Rectal smooth muscle tissue (tissue), 1 donor: ENCODE measurements around the gene DCLK2.

ENCODE experiments used
- H3K27ac ChIP-seq: one replicate; pipeline ENCODE4 v1.7.0; 2013; ENCODE audit warnings: low read depth, low read length, inconsistent platforms
- H3K27me3 ChIP-seq: one replicate; pipeline ENCODE4 v1.7.0; 2013; ENCODE audit warnings: low read length; ENCODE audit not compliant: control insufficient read depth, insufficient read depth
- H3K36me3 ChIP-seq: one replicate; pipeline ENCODE4 v1.7.0; 2013; ENCODE audit warnings: low read length; ENCODE audit not compliant: control insufficient read depth, insufficient read depth
- H3K4me1 ChIP-seq: one replicate; pipeline ENCODE4 v1.7.0; 2013; ENCODE audit warnings: low read length; ENCODE audit not compliant: control insufficient read depth, insufficient read depth
- H3K4me3 ChIP-seq: one replicate; pipeline ENCODE4 v1.7.0; 2013; ENCODE audit warnings: low read length
- H3K9ac ChIP-seq: one replicate; pipeline ENCODE4 v1.7.0; 2013; ENCODE audit warnings: low read length

DCLK2 gene

DNA sequence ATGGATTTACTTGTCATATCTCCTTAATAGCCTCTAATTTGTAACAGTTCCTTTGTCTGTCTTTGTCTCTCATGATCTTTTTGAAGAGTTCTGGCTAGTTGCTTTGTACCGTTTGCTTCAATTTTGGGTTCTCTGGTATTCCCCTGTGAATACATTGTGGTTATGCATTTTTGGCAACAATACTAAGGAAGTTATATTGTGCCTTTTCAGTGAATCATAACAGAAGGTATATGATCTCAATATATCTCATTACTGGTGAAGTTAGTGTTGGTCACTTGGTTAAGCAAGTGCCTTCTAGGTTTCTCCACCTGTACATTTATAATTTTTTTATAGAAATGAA lies 48.6 kb downstream of the DCLK2 start:
- Histone ChIP-seq H3K4me1 (no peaks in the 10 kb centered on the region), H3K4me3 (no peak overlapping the region), H3K27me3 (no peaks in the 10 kb centered on the region), H3K27ac (no peak overlapping the region), H3K9ac (no peak overlapping the region), H3K36me3 (no peaks in the 10 kb centered on the region)

DNA sequence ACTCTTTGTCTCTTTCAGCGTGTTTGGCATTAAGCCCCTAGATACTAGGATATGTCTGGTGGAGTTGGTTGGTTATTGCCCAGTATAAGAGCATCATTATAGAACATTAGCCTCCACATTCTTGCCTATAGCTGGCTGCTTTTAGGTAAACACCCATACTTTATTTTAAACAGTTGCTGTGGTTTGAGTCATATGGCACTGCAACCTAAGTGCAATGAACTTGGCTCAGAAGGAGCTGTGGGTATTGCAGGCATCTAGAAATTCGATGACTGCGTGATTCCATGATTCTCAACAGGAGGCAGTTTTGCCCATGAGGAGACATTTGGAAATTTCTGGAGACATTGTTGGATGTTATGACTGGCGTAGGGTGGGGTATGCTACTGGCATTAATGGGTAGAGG lies 49.5 kb downstream of the DCLK2 start:
- Histone ChIP-seq H3K27ac (no peak overlapping the region), H3K9ac (no peak overlapping the region), H3K4me3 (no peak overlapping the region), H3K27me3 (no peaks in the 10 kb centered on the region), H3K4me1 (no peaks in the 10 kb centered on the region), H3K36me3 (no peaks in the 10 kb centered on the region)

DNA sequence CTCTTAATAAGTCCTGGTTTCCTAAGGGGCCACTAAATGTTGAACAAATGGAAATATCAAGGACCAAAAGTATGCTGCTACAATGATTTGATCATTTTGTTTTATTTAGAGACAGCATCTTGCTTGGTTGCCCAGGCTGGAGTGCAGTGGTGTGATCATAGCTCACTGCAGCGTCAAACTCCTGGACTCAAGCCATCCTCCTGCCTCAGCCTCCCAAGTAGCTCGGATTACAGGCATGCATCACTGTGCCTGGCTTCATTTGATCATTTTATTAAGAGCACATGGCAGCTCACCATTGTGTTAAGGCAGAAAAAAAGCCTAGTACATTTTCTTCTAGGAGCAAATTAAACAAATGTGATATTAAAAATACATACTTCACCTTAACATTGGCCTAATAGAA lies 52.7 kb downstream of the DCLK2 start:
- Histone ChIP-seq H3K27me3 (no peaks in the 10 kb centered on the region), H3K36me3 (no peaks in the 10 kb centered on the region), H3K4me1 (no peaks in the 10 kb centered on the region), H3K9ac (no peak overlapping the region), H3K27ac (peak overlapping the region; percentile 12), H3K4me3 (no peak overlapping the region)

DNA sequence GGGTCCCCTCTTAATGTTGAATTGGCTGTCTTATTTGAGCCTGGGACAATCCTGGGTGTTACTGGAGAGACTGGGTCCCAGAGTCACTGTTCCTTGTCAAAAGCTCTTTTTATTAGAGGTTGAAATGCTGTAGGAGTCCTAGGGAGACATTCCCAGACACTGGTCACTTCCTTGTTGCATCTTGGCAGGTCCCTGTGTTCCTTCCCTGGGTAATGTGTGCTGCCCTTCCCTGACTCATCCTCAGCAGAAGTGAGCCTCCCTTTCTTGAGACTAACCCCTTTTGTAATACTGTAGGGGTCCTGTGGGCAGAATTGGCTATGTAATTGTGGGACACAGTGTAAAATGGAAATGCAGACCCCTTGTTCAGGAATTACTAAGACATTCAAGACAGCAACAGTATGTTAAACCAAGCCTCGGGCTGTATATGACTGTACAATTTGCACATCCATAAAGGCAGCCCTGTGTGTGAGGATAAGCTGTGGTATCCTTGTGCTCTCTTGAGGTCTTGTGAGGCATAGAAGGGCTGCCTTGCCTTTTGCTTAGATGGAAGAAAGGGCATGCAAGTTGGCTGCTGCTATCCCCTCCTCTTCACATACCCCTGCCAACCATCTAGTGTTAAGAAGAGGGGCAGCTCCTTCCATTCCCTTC lies 53.5 kb downstream of the DCLK2 start:
- Histone ChIP-seq H3K4me3 (no peak overlapping the region), H3K27ac (no peak overlapping the region)

DNA sequence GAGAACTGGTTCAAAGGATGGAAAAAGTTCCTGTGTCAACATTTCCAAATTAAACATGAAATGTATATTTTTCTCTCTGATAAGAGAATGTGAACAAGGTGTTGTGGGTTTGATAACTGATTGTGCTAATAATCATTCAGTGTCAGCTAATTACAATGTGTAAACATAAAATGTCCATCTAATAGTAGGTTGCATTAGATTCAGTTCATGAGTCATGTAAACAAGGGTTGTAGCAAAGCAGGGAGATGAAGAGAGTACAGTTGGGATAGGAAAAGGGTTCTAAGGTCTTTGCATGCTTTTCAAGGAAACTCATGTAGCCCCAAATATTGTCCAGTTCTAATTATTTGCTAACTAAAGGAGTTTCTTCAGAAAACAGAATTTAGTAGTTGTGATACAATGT lies 55.4 kb downstream of the DCLK2 start:
- no peak overlapping the region for H3K27ac ChIP-seq
- H3K27me3 ChIP-seq = no peaks in the 10 kb centered on the region
- no peaks in the 10 kb centered on the region for H3K4me1 ChIP-seq
- H3K4me3 ChIP-seq = no peak overlapping the region
- no peak overlapping the region for H3K9ac ChIP-seq
- H3K36me3 ChIP-seq = no peaks in the 10 kb centered on the region

More for the DNA sequence above, 53.5 kb downstream of the DCLK2 start:
- no peaks in the 10 kb centered on the region for H3K36me3 ChIP-seq
- H3K4me1 ChIP-seq = no peaks in the 10 kb centered on the region
- no peak overlapping the region for H3K9ac ChIP-seq
- H3K27me3 ChIP-seq = no peaks in the 10 kb centered on the region

DNA sequence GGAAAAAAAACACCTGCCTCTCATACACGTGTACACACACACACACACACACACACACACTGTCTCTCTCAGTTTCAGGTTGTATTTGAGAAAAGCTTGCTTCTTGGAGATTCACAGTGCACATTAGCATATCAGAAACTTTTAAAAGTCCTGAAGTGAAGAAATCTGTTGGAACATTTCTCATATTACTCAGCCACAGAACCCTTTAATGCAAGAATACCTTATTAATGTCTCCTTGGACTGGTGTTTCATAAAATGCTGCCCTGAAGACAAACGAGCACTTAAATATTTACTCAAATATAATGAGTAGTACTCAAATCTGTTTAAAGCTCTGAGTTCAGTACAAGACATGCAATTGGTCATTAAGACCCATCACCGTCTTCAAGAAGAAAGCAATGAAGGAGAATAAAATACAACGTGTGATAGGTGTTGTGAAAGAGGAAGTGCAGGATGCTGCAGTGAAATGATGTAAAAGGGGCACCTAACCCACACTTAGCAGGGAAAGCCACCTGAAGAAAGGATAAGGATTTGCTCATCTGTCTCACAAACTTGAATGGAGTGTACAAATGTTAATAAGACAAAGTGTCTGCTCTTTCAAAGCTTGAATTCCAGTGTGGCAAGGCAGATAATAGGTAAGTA lies 57.0 kb downstream of the DCLK2 start:
- Histone ChIP-seq H3K36me3 (no peaks in the 10 kb centered on the region), H3K27me3 (no peaks in the 10 kb centered on the region), H3K27ac (no peak overlapping the region), H3K9ac (no peak overlapping the region), H3K4me1 (peaks cover 2% of the 10 kb centered on the region), H3K4me3 (no peak overlapping the region)

DNA sequence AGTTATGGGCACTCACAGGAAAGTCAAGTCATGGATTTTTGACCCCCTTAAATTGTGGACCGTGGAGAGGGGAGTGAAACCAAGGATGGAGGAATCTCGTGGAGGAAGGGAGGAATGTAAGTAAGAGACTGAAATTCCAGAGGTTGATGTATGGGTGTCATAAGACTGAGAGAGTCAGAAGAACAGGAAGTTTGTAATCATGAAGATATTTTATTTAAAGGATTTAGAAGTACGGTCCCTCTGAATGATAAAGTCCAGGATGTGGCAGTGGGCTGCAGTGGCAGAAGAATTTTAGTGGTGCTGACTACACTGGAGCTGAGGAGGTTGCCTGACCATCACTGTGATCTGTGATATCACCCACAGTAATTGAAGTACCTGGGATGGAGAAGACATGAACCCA lies 57.8 kb downstream of the DCLK2 start:
- Histone ChIP-seq H3K9ac (no peak overlapping the region), H3K36me3 (no peaks in the 10 kb centered on the region), H3K27me3 (no peaks in the 10 kb centered on the region), H3K27ac (no peak overlapping the region), H3K4me1 (peaks cover 3% of the 10 kb centered on the region), H3K4me3 (no peak overlapping the region)

DNA sequence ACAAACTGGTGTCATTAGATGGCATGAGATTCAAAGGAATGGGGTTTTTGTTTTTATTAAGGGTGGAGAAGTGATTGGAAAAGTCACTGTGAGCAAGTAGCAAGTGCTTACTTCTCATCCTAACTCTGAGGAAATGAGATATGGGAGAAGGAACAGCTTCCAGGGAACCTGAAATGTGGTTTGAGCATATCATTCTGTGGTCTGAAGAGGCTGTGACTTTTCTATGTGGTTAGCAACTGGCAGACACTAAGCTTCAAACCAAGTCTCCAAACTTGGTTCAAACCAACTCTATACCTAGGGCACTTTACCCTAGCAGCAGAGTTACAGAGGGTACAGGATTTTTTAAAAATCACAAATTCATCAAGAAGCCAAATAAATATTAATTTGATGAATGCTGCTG lies 58.2 kb downstream of the DCLK2 start:
- Histone ChIP-seq H3K36me3 (no peaks in the 10 kb centered on the region), H3K4me3 (no peak overlapping the region), H3K4me1 (peaks cover 3% of the 10 kb centered on the region), H3K9ac (no peak overlapping the region), H3K27me3 (no peaks in the 10 kb centered on the region), H3K27ac (no peak overlapping the region)

DNA sequence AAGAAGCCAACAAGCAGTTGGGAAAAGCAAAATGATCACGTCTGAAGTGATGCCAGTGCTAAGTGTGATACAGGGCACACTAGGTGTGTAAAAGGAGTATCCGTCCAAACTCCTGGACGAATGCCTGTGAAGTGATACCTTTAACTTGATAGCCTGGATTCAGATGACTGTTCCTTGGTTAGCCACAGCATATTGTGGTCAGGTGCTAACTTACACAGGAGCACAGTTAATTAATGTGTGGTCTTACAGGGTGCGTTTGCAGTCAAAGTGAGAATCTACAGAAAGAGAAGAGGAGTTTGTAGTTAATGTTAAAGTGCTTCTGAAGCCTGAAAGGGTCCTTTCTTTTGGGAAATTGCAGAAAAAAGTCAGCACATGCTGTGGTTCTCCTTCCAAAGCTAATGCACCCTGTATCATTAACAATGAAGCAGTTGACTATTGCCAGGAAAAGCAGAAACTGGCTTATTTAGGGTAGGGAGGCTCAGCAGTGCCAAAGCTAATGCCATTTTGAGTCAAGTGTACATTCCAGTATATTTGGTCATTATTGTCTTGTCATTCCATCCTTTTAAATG lies 61.1 kb downstream of the DCLK2 start:
- Histone ChIP-seq H3K4me3 (no peak overlapping the region), H3K9ac (no peak overlapping the region), H3K4me1 (peaks cover 3% of the 10 kb centered on the region), H3K27ac (no peak overlapping the region), H3K27me3 (no peaks in the 10 kb centered on the region), H3K36me3 (no peaks in the 10 kb centered on the region)

DNA sequence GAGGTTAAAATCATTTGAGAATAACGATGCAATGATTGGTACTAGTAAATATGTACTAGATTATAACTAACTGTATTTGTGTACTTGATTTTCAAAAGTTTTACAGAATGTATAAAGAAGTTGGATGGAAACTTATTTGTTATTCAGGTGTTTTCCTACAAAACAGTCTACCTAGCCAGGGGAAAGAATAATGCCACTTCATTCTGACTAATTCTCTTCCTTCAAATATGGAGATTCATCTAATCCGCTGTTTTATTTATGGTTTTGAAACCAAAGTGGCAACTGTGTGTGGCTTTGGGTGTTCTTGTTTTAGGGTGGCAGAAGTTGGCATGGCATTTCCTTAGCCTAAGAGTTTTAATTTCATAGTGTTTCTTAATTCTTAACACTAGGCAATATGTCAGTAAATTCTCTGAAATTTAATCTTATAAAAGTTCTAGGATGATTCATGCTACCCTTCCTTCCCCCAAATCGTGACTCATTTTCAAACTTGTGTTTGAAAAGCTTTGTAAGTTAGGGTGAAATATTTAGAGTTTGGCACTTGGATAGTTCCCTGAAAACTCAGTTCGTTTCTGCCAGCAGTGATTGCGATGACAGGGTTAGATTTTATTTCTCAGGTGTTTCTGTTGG lies 62.6 kb downstream of the DCLK2 start:
- no peak overlapping the region for H3K9ac ChIP-seq
- no peak overlapping the region for H3K4me3 ChIP-seq
- H3K27ac ChIP-seq = no peak overlapping the region
- peaks cover 3% of the 10 kb centered on the region for H3K4me1 ChIP-seq
- H3K27me3 ChIP-seq = no peaks in the 10 kb centered on the region
- no peaks in the 10 kb centered on the region for H3K36me3 ChIP-seq

DNA sequence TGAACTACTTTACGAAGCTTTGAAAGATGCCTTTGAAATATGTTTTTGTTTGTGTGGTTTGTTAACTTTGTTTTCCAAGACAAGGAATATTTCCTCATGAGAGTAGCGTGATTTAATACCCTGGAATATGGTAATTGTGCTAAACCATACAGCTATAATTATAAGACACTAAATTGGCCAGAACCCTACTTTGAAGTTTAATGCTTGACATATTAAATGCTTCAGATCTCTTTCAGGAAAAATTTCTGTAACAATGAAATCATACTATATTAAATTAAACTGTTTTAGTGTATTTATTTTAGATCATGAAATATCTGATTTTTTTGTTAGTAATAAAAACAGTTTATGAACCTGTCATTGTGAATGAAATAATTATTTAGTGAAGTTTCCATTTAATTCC lies 63.5 kb downstream of the DCLK2 start:
- Histone ChIP-seq H3K9ac (no peak overlapping the region), H3K4me3 (no peak overlapping the region), H3K27ac (no peak overlapping the region), H3K4me1 (peaks cover 3% of the 10 kb centered on the region), H3K27me3 (no peaks in the 10 kb centered on the region), H3K36me3 (no peaks in the 10 kb centered on the region)

DNA sequence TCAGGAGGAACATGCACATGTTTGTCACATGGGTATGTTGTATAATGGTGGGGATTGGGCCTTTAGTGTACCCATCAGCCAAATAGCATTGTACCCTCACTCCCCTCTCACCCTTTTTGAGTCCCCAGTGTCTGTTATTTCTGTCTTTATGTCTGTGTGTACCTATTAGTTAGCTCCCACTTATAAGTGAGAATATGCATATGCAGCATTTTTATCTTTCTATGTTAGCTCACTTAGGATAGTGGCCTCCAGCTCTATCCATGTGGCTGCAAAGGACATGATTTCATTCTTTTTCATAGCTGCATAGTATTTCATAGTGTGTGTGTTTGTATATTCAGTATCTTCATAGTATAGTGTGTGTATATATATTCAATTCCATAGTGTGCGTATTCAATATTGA lies 64.6 kb downstream of the DCLK2 start:
- Histone ChIP-seq H3K4me1 (peaks cover 3% of the 10 kb centered on the region), H3K27ac (no peak overlapping the region), H3K27me3 (no peaks in the 10 kb centered on the region), H3K36me3 (no peaks in the 10 kb centered on the region), H3K4me3 (no peak overlapping the region), H3K9ac (no peak overlapping the region)
